HepG2 (cell line): ENCODE results near the gene RORC. TPM values are rescaled to one million over a fixed set of nuclear protein-coding genes. Genes with fewer than 3 reads are reported as not detected.

ENCODE experiments used
- ARID3A ChIP-seq: IDR thresholded peaks from 2 replicates; pipeline ENCODE4 v1.6.1; 2012; ENCODE audit warnings: low read depth, low read length, improper control_type of control experiment
- ATF1 ChIP-seq: IDR thresholded peaks from 2 replicates; pipeline ENCODE4 v1.6.1; 2016; ENCODE audit warnings: mild to moderate bottlenecking, control low read depth
- ETV6 ChIP-seq: sonication (generic); formaldehyde crosslinking; conservative IDR thresholded peaks from 2 replicates; pipeline ENCODE4 v1.4.0; 2020; ENCODE audit warnings: missing genetic modification reagents
- JUND ChIP-seq: sonication (generic); formaldehyde crosslinking; IDR thresholded peaks from 2 replicates; pipeline ENCODE4 v1.8.0; 2022; ENCODE audit warnings: mild to moderate bottlenecking, missing genetic modification reagents
- KLF15 ChIP-seq: sonication (generic); formaldehyde crosslinking; IDR thresholded peaks from 2 replicates; pipeline ENCODE4 v1.8.1; 2023; ENCODE audit warnings: borderline replicate concordance, mild to moderate bottlenecking, inconsistent platforms, missing genetic modification reagents, mixed read lengths
- PATZ1 ChIP-seq: sonication (generic); formaldehyde crosslinking; IDR thresholded peaks from 2 replicates; pipeline ENCODE4 v1.4.0; 2020; ENCODE audit warnings: missing genetic modification reagents
- SMARCC2 ChIP-seq: fragments of 450-650 bp; IDR thresholded peaks from 2 replicates; pipeline ENCODE4 v1.6.1; 2017; ENCODE audit warnings: antibody characterized with exemption, mild to moderate bottlenecking
- SNRNP70 ChIP-seq: fragments of 200-400 bp; formaldehyde crosslinking; IDR thresholded peaks from 2 replicates; pipeline ENCODE4 v1.6.1; 2017; ENCODE audit warnings: mild to moderate bottlenecking, low read depth, low read length, moderate library complexity
- YEATS4 ChIP-seq: sonication (generic); formaldehyde crosslinking; IDR thresholded peaks from 2 replicates; pipeline ENCODE4 v1.4.0; 2020; ENCODE audit warnings: missing genetic modification reagents, borderline replicate concordance
- ZMAT5 ChIP-seq: sonication (generic); formaldehyde crosslinking; IDR thresholded peaks from 2 replicates; pipeline ENCODE4 v1.5.0; 2020; ENCODE audit warnings: mild to moderate bottlenecking, low read depth, missing genetic modification reagents, borderline replicate concordance
- ZMYM3 ChIP-seq: sonication (generic); formaldehyde crosslinking; IDR thresholded peaks from 2 replicates; pipeline ENCODE4 v1.5.1; 2020; ENCODE audit warnings: mild to moderate bottlenecking, missing genetic modification reagents
- ZNF207 ChIP-seq: fragments of 450-650 bp; IDR thresholded peaks from 2 replicates; pipeline ENCODE4 v1.6.1; 2016; ENCODE audit warnings: antibody characterized with exemption, borderline replicate concordance
- ZNF264 ChIP-seq: sonication (generic); formaldehyde crosslinking; IDR thresholded peaks from 2 replicates; pipeline ENCODE4 v1.4.0; 2020; ENCODE audit warnings: missing genetic modification reagents
- ZNF292 ChIP-seq: sonication (generic); formaldehyde crosslinking; IDR thresholded peaks from 2 replicates; pipeline ENCODE4 v1.8.1; 2022; ENCODE audit warnings: mild to moderate bottlenecking, low read depth, missing genetic modification reagents, borderline replicate concordance
- ZSCAN5A ChIP-seq: sonication (generic); formaldehyde crosslinking; IDR thresholded peaks from 2 replicates; pipeline ENCODE4 v1.8.0; 2022; ENCODE audit warnings: mild to moderate bottlenecking, missing genetic modification reagents, borderline replicate concordance
- polyA plus RNA-seq, 8 experiments: library from polyadenylated mRNA; depleted of rRNA in 3 of 8; stranded (reverse) in 7 of 8; unstranded in 1 of 8; fragments of >200 nt; fragmentation: Illumina TruSeq in 4 of 8; extraction: Trizol in 4 of 8; gene quantifications; 2 replicates each; pipeline versions ENCODE4 v1.2.1 to v1.2.3, GENCODE V29; 2011 to 2016; ENCODE audit warnings: low read depth in 4 of 8, missing spikeins in 1 of 8, mixed read lengths in 1 of 8; ENCODE audit not compliant: insufficient read depth in 1 of 8
- total RNA-seq, 5 experiments: library from RNA; depleted of rRNA; stranded (reverse); fragments of >200 nt; fragmentation: Illumina TruSeq; extraction: Trizol; gene quantifications; 2 replicates each; pipeline ENCODE4 v1.2.3, GENCODE V29; 2016; ENCODE audit warnings: low read depth in 1 of 5
- TF ChIP-seq, protein P1 (sequence below): sonication (generic); formaldehyde crosslinking; IDR thresholded peaks from 2 replicates; pipeline ENCODE4 v1.5.1; 2020; ENCODE audit warnings: mild to moderate bottlenecking, missing genetic modification reagents
- TF ChIP-seq, protein P2 (sequence below): sonication (generic); formaldehyde crosslinking; IDR thresholded peaks from 2 replicates; pipeline ENCODE4 v1.9.0; 2022; ENCODE audit warnings: low read depth, missing genetic modification reagents

Gene RORC
- total and polyA plus RNA-seq, 2 of the 13 experiments (the other 11 are each of a cell fraction or from before 2014, with no cell fraction given): 2.5 to 6.5 TPM

DNA sequence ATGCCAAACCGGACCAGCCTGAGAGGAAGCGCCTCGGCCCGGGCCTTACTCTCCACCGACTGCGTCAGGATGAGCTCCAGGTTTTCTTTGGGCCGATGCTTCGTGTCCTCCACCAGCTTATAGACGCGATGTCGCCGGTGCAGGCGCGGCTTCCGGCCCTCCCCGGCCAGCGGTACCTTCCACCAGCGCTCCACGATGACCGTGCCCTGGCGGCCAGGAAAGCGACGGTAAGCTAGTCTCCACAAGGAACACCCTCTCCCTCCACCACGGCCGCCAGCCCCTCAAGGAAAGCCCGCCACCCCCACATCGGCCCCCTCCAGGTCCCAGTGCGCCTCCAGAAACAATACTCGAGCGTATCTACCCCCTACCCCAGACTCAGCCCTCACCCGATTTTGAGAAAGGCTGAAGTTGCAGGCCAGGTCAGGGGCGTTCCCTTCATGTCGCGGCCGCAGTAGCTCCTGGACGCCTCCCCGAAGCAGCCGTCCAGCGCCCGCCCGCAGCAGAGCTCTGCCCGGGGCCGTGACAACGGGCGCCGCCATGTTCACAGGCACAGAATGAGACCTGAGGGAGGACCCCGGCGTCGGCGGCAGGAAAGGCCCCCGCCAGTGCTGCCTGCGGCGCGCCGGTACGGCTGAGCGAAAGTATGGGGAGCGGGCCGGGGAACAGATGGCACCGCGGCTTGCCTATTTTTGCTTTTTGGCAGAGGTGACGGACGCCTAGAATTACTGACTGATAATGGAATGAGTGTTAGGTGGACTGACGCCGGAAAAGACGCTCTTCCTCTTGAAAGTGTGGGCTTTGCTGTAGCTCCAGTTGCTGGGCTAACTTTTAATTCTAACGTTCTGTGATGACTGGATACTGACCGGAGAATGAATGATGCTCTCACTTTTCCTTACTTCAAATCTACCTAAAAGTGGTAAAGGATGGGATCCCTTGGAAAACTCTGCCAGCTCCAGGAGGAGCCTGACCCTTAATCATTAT lies 68.4 kb downstream of the RORC start, which contains the start of gene MRPL9 (continued):
- TF ChIP-seq, protein P1, sequence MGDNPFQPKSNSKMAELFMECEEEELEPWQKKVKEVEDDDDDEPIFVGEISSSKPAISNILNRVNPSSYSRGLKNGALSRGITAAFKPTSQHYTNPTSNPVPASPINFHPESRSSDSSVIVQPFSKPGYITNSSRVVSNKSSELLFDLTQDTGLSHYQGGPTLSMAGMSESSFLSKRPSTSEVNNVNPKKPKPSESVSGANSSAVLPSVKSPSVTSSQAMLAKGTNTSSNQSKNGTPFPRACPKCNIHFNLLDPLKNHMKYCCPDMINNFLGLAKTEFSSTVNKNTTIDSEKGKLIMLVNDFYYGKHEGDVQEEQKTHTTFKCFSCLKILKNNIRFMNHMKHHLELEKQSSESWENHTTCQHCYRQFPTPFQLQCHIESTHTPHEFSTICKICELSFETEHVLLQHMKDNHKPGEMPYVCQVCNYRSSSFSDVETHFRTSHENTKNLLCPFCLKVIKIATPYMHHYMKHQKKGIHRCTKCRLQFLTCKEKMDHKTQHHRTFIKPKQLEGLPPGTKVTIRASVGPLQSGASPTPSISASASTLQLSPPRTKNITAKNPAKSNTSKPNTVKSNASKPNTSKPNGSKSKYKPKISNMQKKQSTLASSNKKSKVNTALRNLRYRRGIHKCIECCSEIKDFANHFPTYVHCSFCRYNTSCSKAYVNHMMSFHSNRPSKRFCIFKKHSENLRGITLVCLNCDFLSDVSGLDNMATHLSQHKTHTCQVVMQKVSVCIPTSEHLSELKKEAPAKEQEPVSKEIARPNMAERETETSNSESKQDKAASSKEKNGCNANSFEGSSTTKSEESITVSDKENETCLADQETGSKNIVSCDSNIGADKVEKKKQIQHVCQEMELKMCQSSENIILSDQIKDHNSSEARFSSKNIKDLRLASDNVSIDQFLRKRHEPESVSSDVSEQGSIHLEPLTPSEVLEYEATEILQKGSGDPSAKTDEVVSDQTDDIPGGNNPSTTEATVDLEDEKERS (CRISPR knock-in tag): peak; percentile 76; the same call in 1 of the 2 replicates
- no peak for TF ChIP-seq ZMAT5 (CRISPR knock-in tag)
- no peak for TF ChIP-seq ZNF207
- TF ChIP-seq ZNF264 (CRISPR knock-in tag): no peak
- peak; percentile 88 for TF ChIP-seq YEATS4 (CRISPR knock-in tag)
- TF ChIP-seq ATF1 (CRISPR knock-in tag): no peak
- TF ChIP-seq PATZ1 (CRISPR knock-in tag): peak; percentile 52
- TF ChIP-seq ZMYM3 (CRISPR knock-in tag): peak; percentile 44; the same call in 1 of the 2 replicates
- no peak for TF ChIP-seq ARID3A
- TF ChIP-seq KLF15: no peak; the same call in 1 of the 2 replicates
- TF ChIP-seq JUND (CRISPR knock-in tag): no peak
- no peak for TF ChIP-seq ETV6 (CRISPR knock-in tag)
- TF ChIP-seq, protein P2, sequence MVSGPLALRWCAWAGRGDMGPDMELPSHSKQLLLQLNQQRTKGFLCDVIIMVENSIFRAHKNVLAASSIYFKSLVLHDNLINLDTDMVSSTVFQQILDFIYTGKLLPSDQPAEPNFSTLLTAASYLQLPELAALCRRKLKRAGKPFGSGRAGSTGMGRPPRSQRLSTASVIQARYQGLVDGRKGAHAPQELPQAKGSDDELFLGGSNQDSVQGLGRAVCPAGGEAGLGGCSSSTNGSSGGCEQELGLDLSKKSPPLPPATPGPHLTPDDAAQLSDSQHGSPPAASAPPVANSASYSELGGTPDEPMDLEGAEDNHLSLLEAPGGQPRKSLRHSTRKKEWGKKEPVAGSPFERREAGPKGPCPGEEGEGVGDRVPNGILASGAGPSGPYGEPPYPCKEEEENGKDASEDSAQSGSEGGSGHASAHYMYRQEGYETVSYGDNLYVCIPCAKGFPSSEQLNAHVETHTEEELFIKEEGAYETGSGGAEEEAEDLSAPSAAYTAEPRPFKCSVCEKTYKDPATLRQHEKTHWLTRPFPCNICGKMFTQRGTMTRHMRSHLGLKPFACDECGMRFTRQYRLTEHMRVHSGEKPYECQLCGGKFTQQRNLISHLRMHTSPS (CRISPR knock-in tag): 0 out of 2 replicates have a peak, but pooled peaks have one; percentile 29
- no peak for TF ChIP-seq SMARCC2
- TF ChIP-seq ZNF292 (CRISPR knock-in tag): 0 out of 2 replicates have a peak, but pooled peaks have one; percentile 27
- TF ChIP-seq ZSCAN5A (CRISPR knock-in tag): peak; percentile 67; the same call in 1 of the 2 replicates
- no peak for TF ChIP-seq SNRNP70
